Gastroesophageal sphincter (tissue), 3 donors: Measurements from ENCODE around the gene CENPT.

Experiments used
- EP300 ChIP-seq: sonication (generic); formaldehyde crosslinking; IDR thresholded peaks from one replicate; pipeline ENCODE4 v1.6.1; 2017; ENCODE audit warnings: antibody characterized with exemption, mild to moderate bottlenecking
- POLR2A ChIP-seq, 2 donors: fragments of 450-650 bp; IDR thresholded peaks; one replicate each; pipeline ENCODE4 v1.6.1; 2017; ENCODE audit warnings: antibody characterized with exemption in 2 of 2, mild to moderate bottlenecking in 2 of 2, moderate library complexity in 1 of 2
- POLR2AphosphoS5 ChIP-seq: sonication (generic); formaldehyde crosslinking; IDR thresholded peaks from one replicate; pipeline ENCODE4 v1.6.1; 2017; ENCODE audit warnings: antibody characterized with exemption
- TF ChIP-seq, protein P1 (sequence below), 4 experiments: fragments of 200-600 bp in 2 of 4; fragments of 450-650 bp in 2 of 4; sonication (generic) in 1 of 4; IDR thresholded peaks; one replicate each; pipeline ENCODE4 v1.5.1; 2017 to 2019; ENCODE audit warnings: antibody characterized with exemption in 4 of 4, mild to moderate bottlenecking in 2 of 4, moderate library complexity in 2 of 4

DNA sequence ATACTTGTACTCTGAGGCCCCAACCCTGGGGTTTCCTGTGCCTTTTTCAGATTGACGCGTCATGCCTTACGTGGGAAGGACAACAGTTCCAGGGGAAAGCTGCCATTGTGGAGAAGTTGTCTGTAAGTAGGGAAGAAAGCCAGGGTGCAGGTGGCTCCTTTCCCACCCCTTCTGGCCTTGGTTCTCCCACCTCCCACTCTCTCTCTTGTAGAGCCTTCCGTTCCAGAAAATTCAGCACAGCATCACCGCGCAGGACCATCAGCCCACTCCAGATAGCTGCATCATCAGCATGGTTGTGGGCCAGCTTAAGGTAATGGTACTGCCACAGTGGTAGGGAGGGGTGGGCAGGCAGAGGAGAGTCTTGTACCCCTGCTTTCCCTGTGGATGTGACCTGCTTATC lies 20.8 kb upstream of the CENPT start:
- TF ChIP-seq, protein P1, sequence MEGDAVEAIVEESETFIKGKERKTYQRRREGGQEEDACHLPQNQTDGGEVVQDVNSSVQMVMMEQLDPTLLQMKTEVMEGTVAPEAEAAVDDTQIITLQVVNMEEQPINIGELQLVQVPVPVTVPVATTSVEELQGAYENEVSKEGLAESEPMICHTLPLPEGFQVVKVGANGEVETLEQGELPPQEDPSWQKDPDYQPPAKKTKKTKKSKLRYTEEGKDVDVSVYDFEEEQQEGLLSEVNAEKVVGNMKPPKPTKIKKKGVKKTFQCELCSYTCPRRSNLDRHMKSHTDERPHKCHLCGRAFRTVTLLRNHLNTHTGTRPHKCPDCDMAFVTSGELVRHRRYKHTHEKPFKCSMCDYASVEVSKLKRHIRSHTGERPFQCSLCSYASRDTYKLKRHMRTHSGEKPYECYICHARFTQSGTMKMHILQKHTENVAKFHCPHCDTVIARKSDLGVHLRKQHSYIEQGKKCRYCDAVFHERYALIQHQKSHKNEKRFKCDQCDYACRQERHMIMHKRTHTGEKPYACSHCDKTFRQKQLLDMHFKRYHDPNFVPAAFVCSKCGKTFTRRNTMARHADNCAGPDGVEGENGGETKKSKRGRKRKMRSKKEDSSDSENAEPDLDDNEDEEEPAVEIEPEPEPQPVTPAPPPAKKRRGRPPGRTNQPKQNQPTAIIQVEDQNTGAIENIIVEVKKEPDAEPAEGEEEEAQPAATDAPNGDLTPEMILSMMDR (IDR thresholded peaks at IDR 0.05) = no peak
- TF ChIP-seq POLR2A (IDR thresholded peaks at IDR 0.05) = no peak
- TF ChIP-seq POLR2AphosphoS5 = no peak
- no peak for TF ChIP-seq EP300
